Natural killer cell treated with Interleukin-12 subunit alpha and Interleukin-12 subunit beta and Interleukin-15 and Interleukin-18, amount 100 ng/mL, for 72 hours (primary cell): ENCODE measurements around the gene M1AP. TPM values are rescaled to one million over a fixed set of nuclear protein-coding genes. Genes with fewer than 3 reads are reported as not detected.

ENCODE experiments used
- ATAC-seq, 2 donors: fragments of 150-1000 bp; cut with Tn5 transposase in 1 of 2; sonication (Bioruptor Pico), chemical (Tn5 transposase) in 1 of 2; 2 replicates each; pipeline ENCODE4 v1.10.0; 2021
- DNase-seq: peaks from one replicate; pipeline ENCODE4 v3.0.0; 2022; ENCODE audit warnings: low spot score
- H3K27ac Mint-ChIP-seq, 2 donors: 1 replicate in 1 of 2; 2 replicates in 1 of 2; pipeline ENCODE4 v1.8.0; 2022; ENCODE audit warnings: mixed read lengths in 2 of 2, mild to moderate bottlenecking in 1 of 2, moderate library complexity in 1 of 2
- H3K27me3 Mint-ChIP-seq, 2 donors: 1 replicate in 1 of 2; 2 replicates in 1 of 2; pipeline ENCODE4 v1.8.0; 2022; ENCODE audit warnings: mixed read lengths in 2 of 2
- H3K36me3 Mint-ChIP-seq: one replicate; pipeline ENCODE4 v1.8.0; 2022; ENCODE audit warnings: mixed read lengths
- H3K4me1 Mint-ChIP-seq, 2 donors: 1 replicate in 1 of 2; 2 replicates in 1 of 2; pipeline ENCODE4 v1.8.0; 2022; ENCODE audit warnings: low read depth in 2 of 2, mixed read lengths in 2 of 2, mild to moderate bottlenecking in 1 of 2
- H3K4me3 Mint-ChIP-seq: one replicate; pipeline ENCODE4 v1.8.0; 2022; ENCODE audit warnings: mixed read lengths
- H3K9me3 Mint-ChIP-seq: 2 replicates; pipeline ENCODE4 v1.8.0; 2022; ENCODE audit warnings: mixed read lengths
- total RNA-seq, 2 donors: library from RNA; stranded (reverse); gene quantifications; one replicate each; pipeline ENCODE4 v1.2.3, GENCODE V29; 2022

Gene M1AP
- total RNA-seq, 2 donors from 2014 or later: not detected

DNA sequence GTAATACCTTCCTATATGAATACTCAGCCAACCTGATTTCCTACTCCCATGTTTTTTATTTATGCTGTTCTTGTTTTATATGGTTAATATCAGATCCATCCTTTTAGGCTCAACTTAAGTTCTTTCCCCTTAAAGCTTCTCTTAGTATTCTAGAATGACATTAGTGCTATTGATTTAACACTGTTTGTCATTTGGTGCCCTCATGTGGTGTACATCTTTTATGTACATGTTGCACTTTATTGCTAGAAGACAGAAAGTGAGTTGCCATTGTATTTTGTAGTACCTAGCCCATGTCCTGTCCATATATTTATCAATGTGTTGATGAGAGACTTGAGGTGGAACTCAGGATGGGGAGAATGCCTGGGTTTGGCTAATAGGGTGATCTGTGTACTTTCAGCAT lies 115.9 kb downstream of the M1AP start:
- Mint-ChIP-seq H3K36me3 (peaks cover 19% of the 10 kb centered on the region), H3K4me3 (peak overlapping the region; percentile 91)
- ATAC-seq: no peak

GRCh38 chr2:74531666-74532065 lies 116.5 kb downstream of the M1AP start:
- H3K27me3 Mint-ChIP-seq: no peaks in the 10 kb centered on the region
- ATAC-seq (no peak), DNase-seq (no peak)
- peaks cover 23% of the 10 kb centered on the region for H3K36me3 Mint-ChIP-seq
- H3K27ac Mint-ChIP-seq: peak overlapping the region; percentile 96 to 98
- peaks cover 39 to 43% of the 10 kb centered on the region in 2 donors for H3K4me1 Mint-ChIP-seq
- H3K4me3 Mint-ChIP-seq: peak overlapping the region; percentile 91
- H3K9me3 Mint-ChIP-seq: no peaks in the 10 kb centered on the region

More for the DNA sequence above, 115.9 kb downstream of the M1AP start:
- no peak for DNase-seq
- H3K27me3 Mint-ChIP-seq: peaks cover 2 to 3% of the 10 kb centered on the region in 2 donors
- peak overlapping the region; percentile 96 to 98 for H3K27ac Mint-ChIP-seq
- H3K9me3 Mint-ChIP-seq: no peaks in the 10 kb centered on the region
- peaks cover 39 to 40% of the 10 kb centered on the region in 2 donors for H3K4me1 Mint-ChIP-seq

DNA sequence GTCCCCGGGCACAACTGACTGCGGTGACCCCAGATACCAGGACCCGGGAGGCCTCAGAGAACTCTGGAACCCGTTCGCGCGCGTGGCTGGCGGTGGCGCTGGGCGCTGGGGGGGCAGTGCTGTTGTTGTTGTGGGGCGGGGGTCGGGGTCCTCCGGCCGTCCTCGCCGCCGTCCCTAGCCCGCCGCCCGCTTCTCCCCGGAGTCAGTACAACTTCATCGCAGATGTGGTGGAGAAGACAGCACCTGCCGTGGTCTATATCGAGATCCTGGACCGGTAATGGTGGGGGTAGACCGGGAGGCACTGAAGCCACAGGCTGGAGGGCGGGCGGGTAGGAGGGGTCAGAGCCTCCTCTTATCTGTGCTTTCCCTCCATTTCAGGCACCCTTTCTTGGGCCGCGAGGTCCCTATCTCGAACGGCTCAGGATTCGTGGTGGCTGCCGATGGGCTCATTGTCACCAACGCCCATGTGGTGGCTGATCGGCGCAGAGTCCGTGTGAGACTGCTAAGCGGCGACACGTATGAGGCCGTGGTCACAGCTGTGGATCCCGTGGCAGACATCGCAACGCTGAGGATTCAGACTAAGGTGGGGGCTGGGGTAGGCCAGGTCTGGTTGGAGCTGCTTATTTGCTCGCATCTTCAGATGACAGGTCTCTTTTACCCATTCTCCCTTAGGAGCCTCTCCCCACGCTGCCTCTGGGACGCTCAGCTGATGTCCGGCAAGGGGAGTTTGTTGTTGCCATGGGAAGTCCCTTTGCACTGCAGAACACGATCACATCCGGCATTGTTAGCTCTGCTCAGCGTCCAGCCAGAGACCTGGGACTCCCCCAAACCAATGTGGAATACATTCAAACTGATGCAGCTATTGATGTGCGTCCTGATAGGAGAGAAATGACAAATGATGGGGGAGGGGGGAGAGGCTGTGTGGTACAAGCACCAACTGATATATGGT lies 117.6 kb downstream of the M1AP start:
- peaks cover 29% of the 10 kb centered on the region for H3K36me3 Mint-ChIP-seq
- H3K4me3 Mint-ChIP-seq: peak overlapping the region; percentile 91
- ATAC-seq (peak; percentile 48 to 63), DNase-seq (peak; percentile 89)
- H3K27ac Mint-ChIP-seq: peak overlapping the region; percentile 96 to 98
- H3K27me3 Mint-ChIP-seq: no peaks in the 10 kb centered on the region
- no peaks in the 10 kb centered on the region for H3K9me3 Mint-ChIP-seq
- peaks cover 39 to 49% of the 10 kb centered on the region in 2 donors for H3K4me1 Mint-ChIP-seq

GRCh38 chr2:74529357-74530238 lies 118.5 kb downstream of the M1AP start, which contains the start of the genes AUP1 and HTRA2:
Gene AUP1, minus strand, starts transcription at chr2:74529706. Its CDS starts 77 bp downstream, at chr2:74529629.
Gene HTRA2, plus strand, starts transcription at chr2:74529933. Its CDS starts 74 bp downstream, at chr2:74530007.
- DNase-seq: peak; percentile 99
- peaks cover 39 to 49% of the 10 kb centered on the region in 2 donors for H3K4me1 Mint-ChIP-seq
- H3K4me3 Mint-ChIP-seq: peak within 1 kb of the TSS; percentile 91
- H3K27me3 Mint-ChIP-seq: no peaks in the 10 kb centered on the region
- no peaks in the 10 kb centered on the region for H3K9me3 Mint-ChIP-seq
- peaks cover 29% of the 10 kb centered on the region for H3K36me3 Mint-ChIP-seq
- H3K27ac Mint-ChIP-seq: peak within 1 kb of the TSS; percentile 96 to 98
- ATAC-seq: peak; percentile 90 to 93

GRCh38 chr2:74528600-74529356 lies 119.4 kb downstream of the M1AP start:
- Mint-ChIP-seq H3K4me3 (peak overlapping the region; percentile 91), H3K27me3 (no peaks in the 10 kb centered on the region), H3K9me3 (no peaks in the 10 kb centered on the region), H3K36me3 (peaks cover 29% of the 10 kb centered on the region), H3K4me1 (peaks cover 39 to 49% of the 10 kb centered on the region in 2 donors), H3K27ac (peak overlapping the region; percentile 96 to 98)
- ATAC-seq (peak; percentile 2 to 12), DNase-seq (no peak)

- H3K9me3 Mint-ChIP-seq: no peaks in the 10 kb centered on the region
- peak overlapping the region; percentile 96 to 98 for H3K27ac Mint-ChIP-seq
- H3K4me3 Mint-ChIP-seq: peak overlapping the region; percentile 91
- peaks cover 39 to 46% of the 10 kb centered on the region in 2 donors for H3K4me1 Mint-ChIP-seq
- H3K36me3 Mint-ChIP-seq: peaks cover 29% of the 10 kb centered on the region
- no peaks in the 10 kb centered on the region for H3K27me3 Mint-ChIP-seq
- DNase-seq: no peak
- ATAC-seq: no peak
Measured at GRCh38 chr2:74527741-74528140, 120.4 kb downstream of the M1AP start.

- peaks cover 29 to 39% of the 10 kb centered on the region in 2 donors for H3K4me1 Mint-ChIP-seq
- H3K36me3 Mint-ChIP-seq: peaks cover 22% of the 10 kb centered on the region
- ATAC-seq (no peak), DNase-seq (no peak)
- H3K27ac Mint-ChIP-seq: peak overlapping the region in 1 of 2 donors; percentile 57
- no peaks in the 10 kb centered on the region for H3K27me3 Mint-ChIP-seq
- no peaks in the 10 kb centered on the region for H3K9me3 Mint-ChIP-seq
- H3K4me3 Mint-ChIP-seq: peak overlapping the region; percentile 91
Measured at GRCh38 chr2:74526649-74527230, 121.4 kb downstream of the M1AP start.

DNA sequence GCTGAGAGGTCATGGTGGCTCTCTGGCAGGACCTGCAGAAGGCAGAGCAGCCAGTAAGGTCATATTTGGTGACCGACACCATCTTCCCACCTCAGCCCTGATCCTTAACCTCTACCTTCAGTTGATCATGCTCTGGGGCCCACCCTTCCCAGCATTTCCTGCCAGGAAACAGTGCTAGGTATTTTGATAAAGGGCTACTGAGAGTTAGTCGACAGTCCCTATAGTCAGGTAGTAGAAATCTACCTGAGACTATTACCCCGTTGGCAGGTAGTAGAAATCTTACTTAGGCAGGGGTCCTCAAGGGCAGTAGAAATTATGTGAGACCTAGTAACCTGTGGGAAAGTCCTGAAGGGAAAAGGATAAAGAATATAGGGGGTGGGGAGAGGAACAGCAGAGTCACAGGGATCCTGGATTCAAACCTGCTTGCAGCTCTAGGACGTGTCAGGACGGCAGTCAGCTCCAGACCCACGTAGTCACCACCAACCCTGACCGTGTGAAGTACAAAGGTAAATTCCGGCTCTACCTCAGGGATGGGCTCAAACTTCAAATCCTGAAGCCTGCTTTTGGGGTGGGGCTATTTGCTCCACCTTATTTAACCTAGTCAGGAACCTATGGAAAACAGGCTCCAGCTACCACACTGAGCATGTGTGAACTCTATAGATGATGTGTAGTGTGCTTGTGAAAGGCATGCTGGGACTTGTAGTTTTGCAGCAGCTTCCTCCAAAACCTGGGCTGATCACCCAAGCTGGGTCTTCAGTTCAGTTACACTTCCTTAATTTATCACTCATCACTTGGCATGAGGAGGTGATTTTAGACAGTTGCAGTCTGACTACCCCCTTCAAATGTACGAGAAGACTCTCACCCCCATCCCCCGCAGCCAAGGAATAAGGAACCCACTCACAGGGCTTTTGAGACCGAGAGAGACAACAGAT lies 122.1 kb downstream of the M1AP start, which contains the start of gene DQX1:
Gene DQX1, minus strand, starts transcription at position 515 of the 932 bp plus-strand sequence. Its CDS starts 502 bp downstream, at position 13.
- peak within 1 kb of the TSS; percentile 91 for H3K4me3 Mint-ChIP-seq

DNA sequence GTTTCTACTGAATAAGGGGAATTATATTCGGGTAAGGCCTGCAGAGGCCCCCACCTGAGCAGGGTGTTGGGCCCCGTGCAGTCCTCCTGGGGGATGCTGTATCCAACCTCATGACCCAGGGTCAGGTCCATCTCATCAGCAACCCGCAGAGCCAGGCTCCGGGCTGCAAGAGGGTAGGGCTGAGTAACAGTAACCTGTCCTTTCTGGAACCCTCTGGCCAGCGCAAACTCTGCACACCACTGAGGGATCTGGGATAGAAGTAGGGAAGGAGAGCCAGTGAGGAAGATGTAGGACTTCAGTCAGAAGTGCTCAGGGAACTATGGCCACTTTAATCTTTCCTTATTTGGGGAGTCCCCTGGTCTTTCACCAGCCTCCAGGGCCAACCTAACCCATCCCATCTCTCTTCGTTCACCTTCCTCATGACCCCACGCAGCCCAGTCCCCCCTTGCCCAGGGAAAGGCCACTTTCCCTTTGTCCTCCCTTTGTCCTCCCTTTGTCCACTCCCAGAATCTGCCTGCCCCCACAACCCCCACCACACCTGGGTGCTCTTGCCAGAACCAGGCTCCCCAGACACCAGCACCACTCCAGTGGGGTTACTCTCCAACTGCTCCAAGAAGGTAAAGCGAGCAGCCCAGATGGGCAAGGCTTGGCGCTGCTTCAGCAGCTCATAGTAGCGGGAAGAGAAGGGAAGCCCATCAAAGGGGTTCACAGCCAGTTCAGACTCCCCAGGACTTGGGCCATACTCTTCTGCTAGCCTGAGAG lies 123.0 kb downstream of the M1AP start:
- DNase-seq: no peak
- no peak overlapping the region for H3K27ac Mint-ChIP-seq

More for the DNA sequence above, 122.1 kb downstream of the M1AP start, which contains the start of gene DQX1:
- H3K4me1 Mint-ChIP-seq: peaks cover 21 to 32% of the 10 kb centered on the region in 2 donors
- H3K27me3 Mint-ChIP-seq: peaks cover 0 to 3% of the 10 kb centered on the region in 2 donors
- H3K36me3 Mint-ChIP-seq: peaks cover 22% of the 10 kb centered on the region
- peak within 1 kb of the TSS in 1 of 2 donors; percentile 57 for H3K27ac Mint-ChIP-seq
- H3K9me3 Mint-ChIP-seq: no peaks in the 10 kb centered on the region
- no peak for DNase-seq
- no peak for ATAC-seq

DNA sequence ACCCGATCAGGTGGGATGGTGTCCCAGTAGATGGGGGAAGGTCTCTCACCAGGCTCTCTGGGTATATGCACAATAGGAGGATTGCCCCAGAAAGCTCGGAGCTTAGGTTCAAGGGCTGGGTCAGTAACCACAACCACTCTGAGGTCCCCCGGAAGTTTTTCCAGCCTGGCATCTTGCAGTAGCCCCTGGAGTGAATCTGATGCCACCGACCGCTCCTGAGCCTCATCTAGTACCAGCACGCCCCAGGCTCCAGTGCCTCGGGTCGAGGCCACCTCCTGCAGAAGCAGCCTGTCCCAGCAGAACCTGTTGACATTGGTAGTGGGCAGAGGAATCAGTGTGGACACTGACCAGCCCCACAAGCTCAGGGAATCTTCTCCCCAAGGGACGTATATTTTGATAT lies 124.1 kb downstream of the M1AP start:
- Mint-ChIP-seq H3K27ac (no peak overlapping the region), H3K4me3 (no peak overlapping the region), H3K4me1 (peaks cover 12 to 27% of the 10 kb centered on the region in 2 donors), H3K9me3 (no peaks in the 10 kb centered on the region), H3K27me3 (peaks cover 12 to 16% of the 10 kb centered on the region in 2 donors), H3K36me3 (peaks cover 21% of the 10 kb centered on the region)
- DNase-seq (no peak), ATAC-seq (no peak)

More for the DNA sequence above, 123.0 kb downstream of the M1AP start:
- H3K27me3 Mint-ChIP-seq: peaks cover 4 to 6% of the 10 kb centered on the region in 2 donors
- peaks cover 15 to 28% of the 10 kb centered on the region in 2 donors for H3K4me1 Mint-ChIP-seq
- ATAC-seq: no peak
- no peak overlapping the region for H3K4me3 Mint-ChIP-seq
- no peaks in the 10 kb centered on the region for H3K9me3 Mint-ChIP-seq
- peaks cover 22% of the 10 kb centered on the region for H3K36me3 Mint-ChIP-seq

DNA sequence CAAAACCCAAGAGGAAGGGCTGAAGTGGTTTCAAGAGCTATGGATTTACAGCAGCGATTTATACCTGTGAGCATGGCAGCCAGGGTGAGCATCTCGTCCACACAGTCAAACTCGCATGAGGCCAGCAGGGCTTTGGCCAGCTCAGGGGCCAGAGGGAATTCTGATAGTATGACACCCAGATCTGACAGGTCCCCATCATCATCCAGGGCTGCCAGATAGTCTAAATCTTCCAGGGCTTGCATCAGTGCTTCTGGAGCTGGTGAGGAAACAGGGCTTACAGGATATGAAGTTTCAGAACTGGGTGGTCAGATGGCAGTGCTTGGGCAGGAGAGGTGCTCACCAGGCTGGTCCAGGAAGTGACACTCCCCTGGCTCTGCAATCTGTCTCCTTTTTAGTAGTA lies 125.6 kb downstream of the M1AP start:
- ATAC-seq: no peak
- Mint-ChIP-seq H3K9me3 (no peaks in the 10 kb centered on the region), H3K36me3 (peaks cover 9% of the 10 kb centered on the region), H3K27ac (no peak overlapping the region), H3K4me1 (peaks cover 0 to 15% of the 10 kb centered on the region in 2 donors), H3K4me3 (no peak overlapping the region), H3K27me3 (peaks cover 23 to 30% of the 10 kb centered on the region in 2 donors)
- DNase-seq: no peak
